HCT116 (cell line): Measurements from ENCODE around the gene DIP2B. TPM values are rescaled to one million over a fixed set of nuclear protein-coding genes. Genes with fewer than 3 reads are reported as not detected.

Experiments
- ATAC-seq: fragments of 200-7000 bp; cut with Tn5 transposase; 2 replicates; pipeline ENCODE4 v1.9.1; 2020; ENCODE audit warnings: mild to moderate bottlenecking, moderate library complexity
- BruUV-seq: library from RNA; stranded (reverse); fragments of 400-500 nt; replicated peaks from 2 replicates; lab custom pipeline; 2021; lab: Mats Ljungman, UMichigan
- CTCF ChIA-PET: fragments of 300-600 bp; sonication (Branson Sonifier 250); formaldehyde crosslinking; loops from one replicate; lab custom pipeline; 2021; ENCODE audit warnings: antibody characterized with exemption; lab: Charles Lee
- POLR2A ChIA-PET: fragments of 300-600, 350-600 bp; sonication (Branson Sonifier 250); formaldehyde crosslinking; loops from one replicate; lab custom pipeline; 2021; ENCODE audit warnings: antibody characterized with exemption; lab: Charles Lee
- RAD21 ChIA-PET, 2 experiments: fragments of 300-600 bp; sonication (Branson Sonifier 250); formaldehyde crosslinking; loops; one replicate each; lab custom pipeline; 2023; ENCODE audit warnings: low total read pairs in 2 of 2; ENCODE audit not compliant: uncharacterized antibody in 2 of 2, unreplicated experiment in 2 of 2, low non-redundant PET in 1 of 2; lab: Charles Lee
- DNase-seq: peaks from one replicate; pipeline ENCODE4 v3.0.0-alpha.2; 2010; ENCODE audit warnings: low read depth, low spot score
- H2AFZ ChIP-seq: fragments of 200-600 bp; shearing (Covaris generic), sonication (generic); 2 replicates; pipeline ENCODE4 v1.6.1; 2017; ENCODE audit warnings: low read depth, mixed run types, mixed read lengths, antibody characterized with exemption, low read length; ENCODE audit not compliant: poor library complexity, severe bottlenecking
- H3K27ac ChIP-seq: 2 replicates; pipeline ENCODE4 v1.5.1; 2012; ENCODE audit warnings: low read depth, low read length
- H3K27me3 ChIP-seq: fragments of 200-600 bp; sonication (generic); 2 replicates; pipeline ENCODE4 v1.6.1; 2016; ENCODE audit warnings: mixed run types, low read length, mixed read lengths; ENCODE audit not compliant: insufficient read depth
- H3K36me3 ChIP-seq, 2 experiments: fragments of 200-500 bp in 1 of 2; fragments of 200-600 bp in 1 of 2; sonication (Bioruptor generic) in 1 of 2; sonication (generic) in 1 of 2; 2 replicates each; pipeline versions ENCODE4 v1.5.1 to v1.6.1; 2014 to 2016; ENCODE audit warnings: low read length in 2 of 2, inconsistent platforms in 1 of 2, mixed read lengths in 1 of 2, mixed run types in 1 of 2; ENCODE audit not compliant: insufficient read depth in 2 of 2, control insufficient read depth in 1 of 2
- H3K4me1 ChIP-seq, 2 experiments: fragments of 200-600 bp in 1 of 2; sonication (generic) in 1 of 2; 2 replicates each; pipeline versions ENCODE4 v1.5.1 to v1.6.1; 2012 to 2017; ENCODE audit warnings: low read length in 2 of 2, inconsistent platforms in 1 of 2, mild to moderate bottlenecking in 1 of 2, mixed read lengths in 1 of 2, mixed run types in 1 of 2, moderate library complexity in 1 of 2; ENCODE audit not compliant: insufficient read depth in 2 of 2, control insufficient read depth in 1 of 2
- H3K4me2 ChIP-seq: fragments of 200-600 bp; sonication (generic); 2 replicates; pipeline ENCODE4 v1.6.1; 2017; ENCODE audit warnings: mixed run types, low read length, mixed read lengths
- H3K4me3 ChIP-seq, 2 experiments: fragments of 200-600 bp in 1 of 2; sonication (generic) in 1 of 2; replicated peaks in 1 of 2; 2 replicates each; pipeline ENCODE4 v1.5.1; 2011 to 2016; ENCODE audit warnings: low read length in 2 of 2, control low read depth in 1 of 2, low read depth in 1 of 2, mild to moderate bottlenecking in 1 of 2, mixed read lengths in 1 of 2, mixed run types in 1 of 2
- H3K79me2 ChIP-seq: fragments of 200-600 bp; sonication (generic); 2 replicates; pipeline ENCODE4 v1.6.1; 2017; ENCODE audit warnings: mild to moderate bottlenecking, mixed run types, low read length, moderate library complexity, mixed read lengths; ENCODE audit not compliant: insufficient read depth
- H3K9ac ChIP-seq: fragments of 200-600 bp; sonication (generic); 2 replicates; pipeline ENCODE4 v1.6.1; 2016; ENCODE audit warnings: low read length, mixed read lengths
- H3K9me2 ChIP-seq: fragments of 200-600 bp; sonication (generic), shearing (Covaris generic); 2 replicates; pipeline ENCODE4 v1.6.1; 2017; ENCODE audit warnings: mixed run types, mild to moderate bottlenecking, moderate library complexity; ENCODE audit not compliant: insufficient read depth
- H3K9me3 ChIP-seq, 2 experiments: fragments of 200-500 bp in 1 of 2; fragments of 200-600 bp in 1 of 2; sonication (Bioruptor generic) in 1 of 2; sonication (generic) in 1 of 2; 2 replicates each; pipeline ENCODE4 v1.6.1; 2014 to 2017; ENCODE audit warnings: low read length in 2 of 2, mixed read lengths in 2 of 2, inconsistent platforms in 1 of 2, low read depth in 1 of 2, mild to moderate bottlenecking in 1 of 2, mixed run types in 1 of 2, moderate library complexity in 1 of 2; ENCODE audit not compliant: control insufficient read depth in 1 of 2, insufficient read depth in 1 of 2
- H4K20me1 ChIP-seq: fragments of 200-600 bp; sonication (generic), shearing (Covaris generic); 2 replicates; pipeline ENCODE4 v1.6.1; 2017; ENCODE audit warnings: mixed run types, mild to moderate bottlenecking, moderate library complexity; ENCODE audit not compliant: insufficient read depth
- EGR1 ChIP-seq: IDR thresholded peaks from 2 replicates; pipeline ENCODE4 v1.6.1; 2012; ENCODE audit warnings: low read depth
- EZH2 ChIP-seq: fragments of 200-600 bp; sonication (generic); IDR thresholded peaks from 2 replicates; pipeline ENCODE4 v1.6.1; 2017; ENCODE audit warnings: antibody characterized with exemption, mixed run types
- EZH2phosphoT487 ChIP-seq: fragments of 200-600 bp; IDR thresholded peaks from 2 replicates; pipeline ENCODE4 v1.6.1; 2018; ENCODE audit warnings: antibody characterized with exemption, borderline replicate concordance
- FOSL1 ChIP-seq: IDR thresholded peaks from 2 replicates; pipeline ENCODE4 v1.6.1; 2012; ENCODE audit warnings: low read depth
- SP1 ChIP-seq: IDR thresholded peaks from 2 replicates; pipeline ENCODE4 v1.6.1; 2012; ENCODE audit warnings: low read depth
- TCF7L2 ChIP-seq: IDR thresholded peaks from 2 replicates; pipeline ENCODE4 v1.7.0; 2011; ENCODE audit warnings: borderline replicate concordance, inconsistent platforms; ENCODE audit not compliant: insufficient read depth, insufficient read length; ENCODE audit errors: extremely low read depth
- intact Hi-C: fragments of 100-400 bp; cut with micrococcal nuclease; formaldehyde crosslinking; loops from 2 replicates; pipeline ENCODE4 v1.10.0; 2022
- total RNA-seq: library from RNA; stranded (reverse); gene quantifications from one replicate; pipeline ENCODE4 v1.2.1, GENCODE V29; 2021; ENCODE audit not compliant: unreplicated experiment
- TF ChIP-seq, protein P1 (sequence below): IDR thresholded peaks from 2 replicates; pipeline ENCODE4 v1.6.1; 2012
- TF ChIP-seq, protein P2 (sequence below): IDR thresholded peaks from 2 replicates; pipeline ENCODE4 v1.6.1; 2012
- TF ChIP-seq, protein P3 (sequence below), 3 experiments: fragments of 200-600 bp in 1 of 3; sonication (generic) in 1 of 3; IDR thresholded peaks in 2 of 3; conservative IDR thresholded peaks in 1 of 3; 2 replicates each; pipeline ENCODE4 v1.5.1; 2012 to 2017; ENCODE audit warnings: low read depth in 2 of 3, low read length in 2 of 3, antibody characterized with exemption in 1 of 3, borderline replicate concordance in 1 of 3, control low read depth in 1 of 3, mild to moderate bottlenecking in 1 of 3, mixed read lengths in 1 of 3, mixed run types in 1 of 3, moderate library complexity in 1 of 3; ENCODE audit not compliant: insufficient read depth in 1 of 3

DIP2B gene
- total RNA-seq, 1 experiment from 2014 or later = 32.3 TPM

DNA sequence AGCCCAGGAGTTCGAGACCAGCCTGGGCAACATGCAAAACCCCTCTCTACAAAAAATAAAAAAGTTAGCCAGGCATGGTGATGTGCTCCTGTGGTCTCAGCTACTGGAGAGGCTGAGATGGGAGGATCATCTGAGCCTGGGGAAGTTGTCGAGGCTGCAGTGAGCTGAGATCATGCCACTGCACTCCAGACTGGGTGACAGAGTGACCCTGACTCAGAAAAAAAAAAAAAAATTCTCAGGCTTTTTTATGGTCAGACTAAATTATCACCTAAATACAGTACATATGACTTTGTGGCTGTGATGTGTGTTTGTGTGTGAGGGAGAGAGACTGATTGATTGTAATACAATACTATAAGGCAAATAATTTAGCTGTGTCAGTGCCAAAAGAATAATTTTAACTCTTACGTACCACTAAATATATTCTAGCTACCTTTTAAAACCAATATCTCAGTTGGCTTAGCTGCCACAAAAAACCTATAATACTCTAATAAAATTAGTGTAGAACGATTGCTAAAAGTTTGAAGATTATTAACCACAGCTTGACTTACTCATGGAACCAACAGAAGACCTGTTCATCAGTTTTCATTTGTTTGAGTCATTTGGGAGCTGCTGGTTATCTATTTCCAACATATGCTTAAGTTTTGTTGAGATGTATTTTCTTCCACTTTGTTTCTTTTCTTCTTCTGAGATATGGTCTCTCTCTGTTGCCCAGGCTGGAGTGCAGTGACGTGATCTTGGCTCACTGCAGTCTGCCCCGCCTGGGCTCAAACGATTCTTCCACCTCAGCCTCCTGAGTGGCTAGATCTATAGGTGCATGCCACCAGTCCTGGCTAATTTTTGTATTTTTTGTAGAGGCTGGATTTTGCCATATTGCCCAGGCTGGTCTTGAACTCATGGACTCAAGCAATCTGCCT, 58.0 kb downstream of the DIP2B start:
- Histone ChIP-seq H3K4me1 (peaks cover 16 to 36% of the 10 kb centered on the region in 2 experiments), H4K20me1 (no peaks in the 10 kb centered on the region), H2AFZ (no peak overlapping the region), H3K79me2 (peaks cover 72% of the 10 kb centered on the region), H3K27ac (no peak overlapping the region), H3K9me3 (no peaks in the 10 kb centered on the region), H3K36me3 (no peaks in the 10 kb centered on the region), H3K4me2 (no peak overlapping the region), H3K27me3 (no peaks in the 10 kb centered on the region), H3K4me3 (no peak overlapping the region), H3K9ac (no peak overlapping the region), H3K9me2 (no peaks in the 10 kb centered on the region)
- RAD21 ChIA-PET = no interaction called here
- POLR2A ChIA-PET = no interaction called here
- TF ChIP-seq, protein P1, sequence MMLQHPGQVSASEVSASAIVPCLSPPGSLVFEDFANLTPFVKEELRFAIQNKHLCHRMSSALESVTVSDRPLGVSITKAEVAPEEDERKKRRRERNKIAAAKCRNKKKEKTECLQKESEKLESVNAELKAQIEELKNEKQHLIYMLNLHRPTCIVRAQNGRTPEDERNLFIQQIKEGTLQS = no peak
- TF ChIP-seq, protein P2, sequence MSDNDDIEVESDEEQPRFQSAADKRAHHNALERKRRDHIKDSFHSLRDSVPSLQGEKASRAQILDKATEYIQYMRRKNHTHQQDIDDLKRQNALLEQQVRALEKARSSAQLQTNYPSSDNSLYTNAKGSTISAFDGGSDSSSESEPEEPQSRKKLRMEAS = no peak
- TF ChIP-seq EZH2phosphoT487 = no peak
- no peak for TF ChIP-seq TCF7L2
- TF ChIP-seq EZH2 = no peak
- no peak for TF ChIP-seq FOSL1
- no peak for TF ChIP-seq SP1
- TF ChIP-seq, protein P3, sequence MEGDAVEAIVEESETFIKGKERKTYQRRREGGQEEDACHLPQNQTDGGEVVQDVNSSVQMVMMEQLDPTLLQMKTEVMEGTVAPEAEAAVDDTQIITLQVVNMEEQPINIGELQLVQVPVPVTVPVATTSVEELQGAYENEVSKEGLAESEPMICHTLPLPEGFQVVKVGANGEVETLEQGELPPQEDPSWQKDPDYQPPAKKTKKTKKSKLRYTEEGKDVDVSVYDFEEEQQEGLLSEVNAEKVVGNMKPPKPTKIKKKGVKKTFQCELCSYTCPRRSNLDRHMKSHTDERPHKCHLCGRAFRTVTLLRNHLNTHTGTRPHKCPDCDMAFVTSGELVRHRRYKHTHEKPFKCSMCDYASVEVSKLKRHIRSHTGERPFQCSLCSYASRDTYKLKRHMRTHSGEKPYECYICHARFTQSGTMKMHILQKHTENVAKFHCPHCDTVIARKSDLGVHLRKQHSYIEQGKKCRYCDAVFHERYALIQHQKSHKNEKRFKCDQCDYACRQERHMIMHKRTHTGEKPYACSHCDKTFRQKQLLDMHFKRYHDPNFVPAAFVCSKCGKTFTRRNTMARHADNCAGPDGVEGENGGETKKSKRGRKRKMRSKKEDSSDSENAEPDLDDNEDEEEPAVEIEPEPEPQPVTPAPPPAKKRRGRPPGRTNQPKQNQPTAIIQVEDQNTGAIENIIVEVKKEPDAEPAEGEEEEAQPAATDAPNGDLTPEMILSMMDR (IDR thresholded peaks at IDR 0.05 in 2 of 3, conservative IDR thresholded peaks at IDR 0.05 in 1 of 3; ENCODE audit: borderline replicate concordance in 1 of 3, insufficient read depth in 1 of 3, low read depth in 2 of 3, low read length in 2 of 3) = no peak
- no peak for TF ChIP-seq EGR1
- DNase-seq (no peak), ATAC-seq (no peak)
- CTCF ChIA-PET = no interaction called here
- intact Hi-C loops = no loop called here
- BruUV-seq = no TSS peak
